ENCODE results near the gene PLXNA4. TPM values are rescaled to one million over a fixed set of nuclear protein-coding genes. Genes with fewer than 3 reads are reported as not detected.

The PLXNA4 gene
- total RNA-seq, 4 donors from 2014 or later: 0.49 to 7.1 (median 2.0) TPM

- WGBS, 2 donors: 48 to 63% methylated on average over 2 of the region's 5 CpGs
- H3K4me1 ChIP-seq: no peaks in the 10 kb centered on the region
- H3K27ac ChIP-seq: no peak overlapping the region
- no peaks in the 10 kb centered on the region for H3K27me3 ChIP-seq
- no peak overlapping the region for H3K4me3 ChIP-seq
- H3K36me3 ChIP-seq: no peaks in the 10 kb centered on the region
- H3K9me3 ChIP-seq: no peaks in the 10 kb centered on the region
- intact Hi-C loops (cut with DNase I): no loop called here
- TF ChIP-seq POLR2A (IDR thresholded peaks at IDR 0.05): no peak
- TF ChIP-seq CTCF (IDR thresholded peaks at IDR 0.05): no peak
- DNase-seq: no peak
These were observed 286.2 kb downstream of the PLXNA4 start for GRCh38 chr7:132290021-132290420.

DNA sequence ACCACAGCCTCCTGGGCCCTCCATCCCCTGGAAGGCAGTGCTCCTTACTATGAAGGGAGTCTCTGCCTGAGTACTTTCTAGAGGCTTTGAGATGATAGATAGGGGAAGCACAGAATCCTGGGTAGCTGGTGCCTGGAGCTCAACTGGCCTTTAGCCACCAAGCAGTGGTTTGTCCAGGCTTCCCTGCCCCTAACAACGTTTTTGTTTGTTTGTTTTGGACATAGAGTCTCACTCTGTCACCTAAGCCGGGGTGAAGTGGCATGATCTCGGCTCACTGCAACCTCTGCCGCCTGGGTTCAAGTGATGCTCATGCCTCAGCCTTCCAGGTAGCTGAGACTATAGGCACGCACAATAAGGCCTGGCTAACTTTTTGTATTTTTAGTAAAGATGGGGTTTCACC lies 289.4 kb downstream of the PLXNA4 start:
- no peak for TF ChIP-seq CTCF (IDR thresholded peaks at IDR 0.05)
- TF ChIP-seq POLR2A (IDR thresholded peaks at IDR 0.05): no peak
- no peak for DNase-seq
- 64 to 67% methylated on average over 5 of the region's 5 CpGs for WGBS, 2 donors
- H3K9me3 ChIP-seq: no peaks in the 10 kb centered on the region
- H3K27me3 ChIP-seq: no peaks in the 10 kb centered on the region
- no peak overlapping the region for H3K27ac ChIP-seq
- H3K36me3 ChIP-seq: no peaks in the 10 kb centered on the region
- intact Hi-C loops (cut with DNase I): no loop called here
- H3K4me3 ChIP-seq: no peak overlapping the region
- no peaks in the 10 kb centered on the region for H3K4me1 ChIP-seq

GRCh38 chr7:132280335-132280734 lies 295.9 kb downstream of the PLXNA4 start:
- 47 to 49% methylated on average over 2 of the region's 2 CpGs for WGBS, 2 donors
- intact Hi-C loops (cut with DNase I): no loop called here
- no peak overlapping the region for H3K27ac ChIP-seq
- no peaks in the 10 kb centered on the region for H3K9me3 ChIP-seq
- no peaks in the 10 kb centered on the region for H3K27me3 ChIP-seq
- H3K4me1 ChIP-seq: no peaks in the 10 kb centered on the region
- no peak for DNase-seq
- no peaks in the 10 kb centered on the region for H3K36me3 ChIP-seq
- TF ChIP-seq POLR2A (IDR thresholded peaks at IDR 0.05) (no peak), CTCF (IDR thresholded peaks at IDR 0.05) (no peak)
- no peak overlapping the region for H3K4me3 ChIP-seq

GRCh38 chr7:132279718-132280117 lies 296.6 kb downstream of the PLXNA4 start:
- 76 to 86% methylated on average over 4 of the region's 4 CpGs for WGBS, 2 donors
- TF ChIP-seq POLR2A (IDR thresholded peaks at IDR 0.05) (no peak), CTCF (IDR thresholded peaks at IDR 0.05) (no peak)
- Histone ChIP-seq H3K9me3 (no peaks in the 10 kb centered on the region), H3K27me3 (no peaks in the 10 kb centered on the region), H3K4me1 (no peaks in the 10 kb centered on the region), H3K36me3 (no peaks in the 10 kb centered on the region), H3K27ac (no peak overlapping the region), H3K4me3 (no peak overlapping the region)
- intact Hi-C loops (cut with DNase I): no loop called here
- DNase-seq: no peak

GRCh38 chr7:132276976-132277725 lies 299.1 kb downstream of the PLXNA4 start:
- DNase-seq: no peak
- 29 to 34% methylated on average over 5 of the region's 5 CpGs for WGBS, 2 donors
- Histone ChIP-seq H3K4me3 (no peak overlapping the region), H3K36me3 (no peaks in the 10 kb centered on the region), H3K27me3 (no peaks in the 10 kb centered on the region), H3K4me1 (no peaks in the 10 kb centered on the region), H3K9me3 (no peaks in the 10 kb centered on the region), H3K27ac (no peak overlapping the region)
- no peak for TF ChIP-seq POLR2A (IDR thresholded peaks at IDR 0.05)
- TF ChIP-seq CTCF (IDR thresholded peaks at IDR 0.05): no peak
- intact Hi-C loops (cut with DNase I): no loop called here
